CD4-positive, alpha-beta T cell treated with Interleukin-15 for 1 hour (primary cell): Measurements from ENCODE around the gene TAC3.
"Not testable (repeated sequence)": the region's sequence is repeated elsewhere in the genome, so short reads cannot be mapped to it uniquely, and the experiment has no call there.

ENCODE experiments used
- DNase-seq: peaks from one replicate; pipeline ENCODE4 v3.0.0-alpha.2; 2020

Gene TAC3

DNA sequence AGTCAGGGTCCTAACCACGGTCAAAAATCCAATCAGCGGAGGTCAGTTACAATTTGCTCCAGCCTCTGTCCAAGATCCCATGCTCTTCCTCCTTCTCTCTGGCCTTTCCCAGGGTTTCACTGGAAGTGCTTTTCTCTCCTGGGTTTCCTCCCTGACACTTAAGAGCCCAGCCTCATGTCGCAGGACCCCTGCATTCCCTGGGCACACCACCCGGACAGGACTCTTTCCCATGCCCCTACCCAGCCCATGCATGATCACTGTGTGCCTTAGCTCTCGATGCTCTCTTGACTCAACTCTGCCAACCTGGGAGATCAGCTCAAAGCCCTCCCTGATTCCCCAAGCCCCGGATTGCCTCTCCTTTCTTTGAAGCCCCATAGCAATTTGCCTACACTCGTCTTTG, 15.5 kb upstream of the TAC3 start:
- no peak for DNase-seq

DNA sequence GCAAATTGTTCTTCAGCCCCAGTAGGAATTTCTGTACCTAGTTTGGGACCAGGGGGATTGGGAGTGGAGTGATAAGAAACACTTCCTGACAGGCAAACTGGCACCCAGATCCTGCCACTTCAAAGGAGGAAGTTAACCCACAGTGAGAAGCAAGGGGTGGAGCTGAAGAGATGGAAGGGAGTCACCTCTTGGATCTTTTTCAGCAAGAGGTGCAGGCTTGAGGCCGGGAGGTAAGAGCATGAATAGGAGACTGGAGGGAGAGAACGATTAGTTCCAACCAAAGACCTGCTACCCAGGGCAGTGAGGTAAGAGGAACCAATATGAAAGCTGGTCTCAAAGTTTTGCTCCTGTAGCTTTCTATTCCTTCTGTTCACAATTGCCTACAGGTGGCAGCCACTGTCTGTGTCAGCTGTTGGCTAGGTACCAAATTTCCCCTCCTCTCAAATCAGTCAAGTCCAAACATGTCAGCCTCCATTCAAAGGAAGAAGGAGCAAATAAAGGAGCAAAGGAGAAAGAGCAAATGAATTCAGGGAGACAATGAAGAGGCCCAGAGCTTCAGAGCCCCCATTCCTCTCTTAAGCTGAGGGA, 14.9 kb upstream of the TAC3 start:
- no peak for DNase-seq

DNA sequence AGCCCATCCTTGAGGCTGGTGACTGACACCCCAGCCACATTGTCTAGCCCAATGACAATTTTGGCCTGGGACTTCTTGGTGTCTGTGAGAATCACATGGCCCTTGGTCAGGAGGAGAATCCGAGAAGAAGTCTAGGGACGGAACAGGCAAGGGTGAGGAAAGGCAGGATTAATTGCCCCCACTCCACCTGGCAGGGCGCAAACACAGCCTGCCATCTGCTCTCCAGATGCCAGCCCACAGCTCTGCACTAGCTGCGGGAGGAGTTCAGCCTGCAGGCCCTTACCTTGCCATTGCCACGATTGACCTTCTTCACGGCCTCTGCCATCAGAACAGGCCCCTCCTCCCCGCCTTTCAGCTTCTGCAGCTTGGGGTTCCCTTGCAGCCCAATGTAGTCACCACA, 13.1 kb upstream of the TAC3 start:
- DNase-seq: no peak

DNA sequence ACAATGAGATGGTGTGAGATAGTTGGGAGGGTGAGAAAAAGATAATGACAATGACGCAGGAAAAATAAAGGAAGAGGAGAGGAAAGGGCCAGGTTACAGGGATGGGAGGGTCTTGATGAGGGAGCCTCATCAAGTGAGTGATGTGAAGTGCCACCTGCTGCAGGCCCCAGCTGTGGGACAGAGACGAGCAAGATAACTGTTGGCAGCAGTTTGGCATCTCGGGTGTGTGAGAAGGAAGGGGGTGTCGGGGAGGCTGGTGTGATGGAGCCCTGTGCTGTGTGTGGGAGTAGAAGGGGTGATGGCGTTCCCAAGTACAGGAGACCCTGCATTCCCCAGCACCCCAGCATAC, 11.4 kb upstream of the TAC3 start:
- no peak for DNase-seq

DNA sequence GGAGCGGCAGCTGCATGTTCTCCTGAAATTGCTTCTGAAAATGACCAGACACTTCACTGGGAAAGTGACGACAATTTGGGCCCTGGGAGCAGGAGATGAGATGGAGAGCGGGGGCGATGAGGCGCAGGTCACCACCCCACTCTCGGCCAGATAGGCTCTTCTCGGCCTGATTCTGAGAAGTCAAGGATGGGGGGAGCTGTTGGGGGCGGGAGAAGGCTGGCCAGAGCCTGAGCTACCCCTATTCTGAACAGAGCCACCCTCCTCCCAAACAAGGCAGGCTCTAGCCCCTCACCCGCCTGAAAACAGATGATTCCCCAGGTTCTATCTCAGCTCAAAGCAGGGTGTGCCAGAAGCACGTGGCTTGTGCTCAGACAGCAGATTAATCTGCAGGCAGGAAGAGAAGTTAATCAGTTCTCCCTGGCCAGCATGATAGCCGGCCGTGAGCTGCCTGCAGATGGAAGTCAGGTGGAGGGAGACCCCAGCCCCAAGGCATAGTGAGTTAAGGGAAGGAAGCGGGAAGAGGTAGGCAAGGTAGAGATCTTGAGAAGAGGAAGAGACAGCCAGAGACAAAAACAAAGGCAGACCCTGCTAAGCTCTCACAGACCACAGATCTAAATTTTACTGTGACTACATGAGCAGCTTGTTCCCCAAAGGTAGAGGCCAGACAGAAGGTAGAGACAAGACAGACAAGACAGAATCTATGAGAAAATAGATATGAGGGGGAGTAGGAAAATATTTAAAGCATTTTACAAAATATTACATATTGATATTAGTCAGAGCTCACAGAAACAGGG, 10.9 kb upstream of the TAC3 start:
- DNase-seq: no peak

DNA sequence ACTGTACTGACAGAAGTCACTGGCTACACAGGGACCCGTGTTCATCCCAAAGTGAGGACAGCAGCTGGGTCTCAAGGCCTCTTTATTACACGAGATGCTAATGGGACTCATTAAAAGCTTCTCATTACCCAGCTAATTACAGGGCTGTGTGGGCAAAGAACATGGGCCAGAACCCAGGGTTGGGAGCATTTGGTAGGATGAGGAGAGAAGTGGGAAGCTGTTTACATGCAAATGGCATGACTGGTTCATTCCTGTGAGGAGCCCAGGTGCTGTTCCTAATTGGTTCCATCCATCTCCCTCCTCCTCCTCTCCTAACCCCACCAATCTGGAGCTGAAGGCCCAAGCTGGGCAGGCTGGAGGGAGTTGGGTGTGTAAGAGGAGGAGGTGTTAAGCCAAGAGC, 8.9 kb upstream of the TAC3 start:
- DNase-seq: no peak

DNA sequence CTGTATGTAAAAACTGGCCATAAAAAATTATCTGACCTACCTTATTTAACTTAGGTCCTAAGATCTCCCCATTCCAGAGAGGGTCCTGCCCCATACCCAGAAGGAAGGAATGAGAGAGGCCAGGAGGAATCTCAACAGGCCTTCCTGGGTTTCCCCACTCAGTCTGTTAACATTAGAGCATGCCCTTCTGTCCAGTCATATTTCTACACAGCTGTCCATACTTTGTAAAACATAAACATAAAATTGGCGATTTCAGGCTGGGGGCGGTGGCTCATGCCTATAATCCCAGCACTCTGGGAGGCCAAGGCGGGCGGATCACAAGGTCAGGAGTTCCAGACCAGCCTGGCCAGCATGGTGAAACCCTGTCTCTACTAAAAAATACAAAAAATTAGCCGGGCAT, 6.0 kb upstream of the TAC3 start:
- not testable (repeated sequence) for DNase-seq

DNA sequence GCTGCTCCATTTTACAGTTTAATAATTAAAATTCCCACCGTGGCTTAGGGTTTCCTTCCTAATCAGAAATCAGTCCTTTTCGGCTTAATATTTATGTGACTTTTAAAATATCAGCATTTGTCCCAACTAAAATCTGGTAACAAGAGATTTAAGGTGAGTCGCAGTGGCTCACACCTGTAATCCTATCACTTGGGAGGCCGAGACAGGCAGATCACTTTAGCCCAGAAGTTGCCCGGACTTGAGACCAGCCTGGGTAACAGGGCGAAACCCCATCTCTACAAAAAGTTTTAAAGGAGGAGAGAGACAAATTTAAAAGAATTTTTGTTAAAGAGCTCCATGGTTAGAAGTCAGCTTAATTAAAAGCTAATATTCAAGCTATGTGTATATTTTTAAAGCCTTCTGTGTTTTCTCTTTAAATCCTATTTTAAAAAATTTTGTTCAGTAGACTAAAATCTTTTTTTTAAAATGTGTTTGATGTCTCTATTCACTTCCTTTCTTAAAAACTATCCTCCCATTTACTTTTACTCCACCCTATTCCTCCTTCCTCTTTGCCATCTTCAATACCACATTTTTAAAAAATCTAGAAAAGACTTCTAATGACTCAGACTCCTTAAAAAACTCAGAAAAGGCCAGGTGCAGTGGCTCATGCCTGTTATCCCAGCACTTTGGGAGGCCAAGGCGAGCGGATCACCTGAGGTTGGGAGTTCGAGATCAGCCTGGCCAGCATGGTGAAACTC, 3.8 kb upstream of the TAC3 start:
- DNase-seq: no peak

DNA sequence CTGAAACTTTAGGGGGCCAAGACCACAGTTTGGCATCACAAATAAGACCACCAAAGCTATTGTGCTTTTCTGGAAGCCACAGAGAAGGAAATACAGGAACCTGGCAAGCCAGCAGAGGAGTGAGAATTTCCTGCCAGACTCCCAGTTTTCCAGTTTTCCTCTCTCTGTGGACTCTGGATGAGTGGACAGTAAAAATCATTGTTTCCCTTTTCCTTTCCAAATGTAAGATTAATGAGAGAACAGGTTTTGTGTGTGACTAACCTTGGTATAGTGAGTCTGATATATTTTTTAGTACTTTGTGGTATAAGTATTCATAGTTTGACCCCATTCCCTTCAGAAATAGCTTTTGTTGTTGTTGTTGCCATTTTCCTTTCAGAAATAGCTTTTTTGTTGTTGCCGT, 2.6 kb upstream of the TAC3 start:
- DNase-seq: no peak

DNA sequence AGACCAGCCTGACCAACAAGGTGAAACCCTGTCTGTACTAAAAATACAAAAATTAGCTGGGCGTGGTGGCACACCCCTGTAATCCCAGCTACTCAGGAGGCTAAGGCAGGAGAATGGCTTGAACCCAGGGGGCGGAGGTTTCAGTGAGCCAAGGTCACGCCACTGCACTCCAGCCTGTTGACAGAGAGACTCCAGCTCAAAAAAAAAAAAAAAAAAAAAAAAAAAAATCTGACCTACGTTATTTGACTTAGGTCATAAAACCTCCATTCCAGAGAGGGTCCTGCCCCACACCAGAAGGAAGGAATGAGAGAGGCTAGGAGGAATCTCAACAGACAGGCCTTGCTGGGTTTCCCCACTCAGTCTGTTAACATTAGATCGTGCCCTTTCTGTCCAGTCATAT, 2.0 kb upstream of the TAC3 start:
- not testable (repeated sequence) for DNase-seq

DNA sequence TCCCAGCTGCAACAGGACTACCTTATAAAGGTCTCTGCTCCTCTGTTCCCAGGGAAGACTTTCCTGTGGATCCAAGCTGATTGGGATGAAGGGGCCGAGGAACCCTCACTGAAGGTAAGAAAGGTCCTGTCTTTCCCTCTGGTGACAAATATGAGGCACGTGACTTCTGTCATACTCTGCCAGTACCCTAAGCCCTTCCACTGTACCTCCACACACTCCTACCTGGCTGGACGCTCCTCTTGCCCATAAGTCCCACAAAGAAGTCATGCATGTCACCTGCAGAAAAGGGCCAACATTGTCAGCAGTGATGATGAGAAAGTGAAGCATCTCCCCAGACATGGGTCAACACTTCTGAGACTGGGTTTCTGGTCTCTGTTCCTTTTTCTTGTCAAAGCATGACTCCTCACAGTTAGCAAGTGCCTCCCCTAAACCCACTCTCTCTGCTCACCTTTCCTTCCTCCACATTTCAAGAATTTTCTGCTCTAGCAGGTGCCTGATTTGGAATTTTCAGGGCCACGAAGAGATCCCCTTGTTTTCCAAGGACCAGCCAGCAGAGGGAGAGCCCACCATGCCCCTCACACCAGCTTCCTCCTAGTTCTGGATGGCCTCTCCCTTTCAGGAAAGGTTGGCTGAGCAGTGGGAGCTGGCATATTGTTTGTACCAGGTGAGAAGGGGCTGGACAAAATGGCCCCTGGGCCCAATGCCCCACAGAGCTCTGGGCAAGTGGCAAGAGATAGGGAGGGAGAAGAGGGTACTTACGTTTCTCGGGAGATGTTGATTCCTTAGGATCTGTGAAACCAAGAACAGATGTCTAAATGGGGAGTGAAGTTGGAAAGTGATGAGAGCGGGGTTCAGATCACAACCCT, 3.5 kb downstream of the TAC3 start:
- no peak for DNase-seq

DNA sequence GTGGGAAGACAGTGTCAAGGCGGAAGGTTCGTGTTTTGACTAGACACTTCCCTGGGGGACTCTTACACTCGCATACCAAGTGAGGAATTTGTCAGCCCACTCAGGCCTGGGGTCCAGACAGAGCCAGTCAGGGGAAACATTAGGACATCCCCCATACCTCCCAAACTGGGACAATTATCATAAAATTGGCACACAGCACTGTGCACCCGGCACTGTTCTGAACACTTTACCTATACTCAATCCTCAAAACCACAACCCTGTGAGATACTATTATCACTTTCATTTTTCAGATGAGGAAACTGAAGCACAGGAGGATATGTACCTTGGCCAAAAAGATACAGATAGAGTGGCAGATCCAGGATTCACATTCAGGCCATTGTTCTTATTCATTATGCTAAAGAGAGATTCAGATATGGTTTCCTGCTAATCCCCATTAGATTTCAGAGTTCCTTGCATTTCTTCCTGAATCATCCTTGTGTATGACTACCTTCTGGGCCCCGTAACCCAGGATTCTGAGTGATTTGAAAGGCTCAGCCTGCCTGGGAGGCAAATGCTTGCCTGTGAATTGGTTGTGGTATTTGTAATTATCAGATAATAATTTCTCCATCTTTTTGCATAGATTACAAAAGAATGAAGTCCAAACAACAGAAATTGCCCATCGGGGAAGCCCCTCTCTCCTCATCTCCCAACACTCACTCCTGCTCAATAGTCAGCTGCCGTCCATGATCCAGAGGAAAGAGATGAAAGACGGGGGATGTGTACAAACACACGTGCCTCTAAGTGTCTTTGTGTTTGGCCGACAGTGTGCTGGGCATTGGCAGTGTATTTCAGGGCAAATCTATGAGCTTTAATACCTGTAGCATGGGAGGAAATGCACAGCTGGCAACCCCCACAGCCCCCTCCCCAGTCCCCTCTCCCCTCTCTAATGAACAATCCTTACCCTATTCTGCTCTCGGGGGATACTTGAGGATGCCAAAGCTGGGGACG, 4.6 kb downstream of the TAC3 start:
- DNase-seq: no peak

DNA sequence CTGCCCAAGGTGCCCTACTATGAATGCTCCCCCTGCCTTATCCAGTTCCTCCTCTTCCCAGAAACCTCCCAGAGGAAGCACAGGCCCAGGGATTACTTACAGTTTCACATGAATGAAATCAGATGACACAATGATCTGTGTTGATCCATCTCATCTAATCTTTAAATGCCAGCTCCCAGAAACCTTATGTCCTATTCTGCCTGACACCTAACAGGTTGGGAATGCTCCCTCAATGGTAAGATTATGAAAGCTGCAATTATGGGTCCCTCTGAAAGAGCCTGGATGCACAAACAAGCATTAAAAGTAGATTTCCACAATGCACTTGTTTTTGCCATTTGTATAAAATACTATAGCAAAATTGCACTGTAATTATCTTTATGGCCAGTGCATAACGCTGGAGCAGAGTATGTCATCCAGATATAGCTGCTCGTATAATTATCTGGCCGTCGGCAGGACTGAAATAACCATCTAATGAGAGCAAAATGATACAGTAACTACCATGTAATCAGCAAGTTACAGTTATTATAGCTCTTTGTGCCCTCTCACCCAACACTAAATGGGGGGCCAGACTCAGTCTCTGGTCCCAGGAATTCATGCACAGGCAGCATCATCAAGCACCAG, 5.6 kb downstream of the TAC3 start:
- DNase-seq: no peak

DNA sequence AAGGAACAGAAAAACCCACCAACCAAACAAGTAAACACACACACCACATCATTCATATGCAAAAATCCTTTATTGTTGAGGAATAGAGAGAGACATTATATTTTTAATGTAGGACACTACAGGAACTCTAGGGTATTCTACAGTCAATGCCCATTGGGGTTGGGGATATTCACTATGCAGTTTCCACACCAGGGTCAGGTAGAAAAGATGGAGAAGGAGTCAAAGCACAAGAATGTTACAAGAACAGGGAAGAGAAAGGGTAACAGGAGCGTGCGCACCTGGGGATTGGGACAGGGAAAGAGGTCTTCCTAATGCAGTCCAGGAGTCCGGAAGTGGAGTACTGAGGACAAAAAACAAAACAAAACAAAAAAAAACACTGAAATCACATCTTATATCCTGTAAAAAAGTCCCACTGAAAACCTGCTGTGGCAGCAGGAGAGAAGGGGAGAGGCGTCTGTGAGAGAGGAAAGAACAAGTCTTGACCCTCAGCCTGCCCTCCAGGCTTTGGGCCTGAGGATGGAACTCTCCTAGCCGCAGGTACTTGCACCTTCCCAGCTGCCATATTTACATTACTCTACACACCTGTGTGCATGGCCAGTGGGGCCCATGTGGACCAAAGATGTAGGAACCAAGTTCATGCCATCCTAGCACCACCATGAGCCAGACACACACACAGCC, 6.2 kb downstream of the TAC3 start:
- DNase-seq: no peak

DNA sequence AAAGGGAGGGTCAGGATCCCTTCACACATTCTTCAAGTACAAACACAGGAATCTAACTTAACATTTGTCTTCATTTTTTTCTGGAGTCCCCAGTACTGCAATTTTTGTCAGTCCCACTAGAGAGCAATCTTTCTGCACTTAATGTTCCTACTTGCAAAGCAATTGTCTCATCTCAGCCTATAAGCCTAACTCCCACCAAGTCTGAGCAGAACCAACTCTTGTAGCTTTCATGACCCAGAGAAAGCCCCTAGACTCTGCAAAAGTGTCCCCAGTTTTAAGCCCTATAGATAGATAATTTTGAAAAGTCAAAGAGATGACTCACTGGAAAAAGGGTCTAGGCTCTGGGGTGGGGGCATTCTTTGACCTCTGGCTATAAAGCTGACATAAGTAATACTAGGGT, 8.2 kb downstream of the TAC3 start:
- no peak for DNase-seq

DNA sequence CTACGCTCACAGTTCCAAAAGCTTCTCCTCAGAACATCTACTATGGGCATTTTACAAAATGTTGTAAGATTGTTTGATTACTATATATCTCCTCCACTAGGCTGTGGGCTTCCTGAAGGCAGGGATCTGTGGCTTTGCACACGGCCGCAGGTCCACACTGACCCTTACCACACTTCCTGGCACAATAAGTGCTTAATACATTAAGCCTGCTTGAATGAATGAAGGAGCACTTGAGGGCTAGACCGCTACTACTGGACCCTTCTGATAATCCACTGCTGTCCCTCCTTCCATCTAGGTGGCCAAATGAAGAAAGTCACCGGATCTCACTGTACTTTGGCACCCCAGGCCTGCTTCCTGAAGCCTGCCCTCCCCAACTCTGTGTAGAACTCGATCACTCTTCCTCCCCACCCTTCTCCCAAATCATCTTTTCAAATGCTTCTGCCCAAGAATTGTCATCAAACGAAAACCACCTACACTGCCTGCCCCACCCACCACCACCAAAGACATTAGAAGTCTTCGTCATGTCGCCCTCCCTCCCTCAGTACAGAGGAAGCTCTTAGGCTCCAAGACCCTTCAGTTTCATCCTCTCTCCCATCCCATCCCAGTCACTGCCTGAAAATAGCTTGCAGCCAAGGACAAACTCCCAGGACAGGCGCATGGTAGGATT, 9.4 kb downstream of the TAC3 start:
- no peak for DNase-seq

DNA sequence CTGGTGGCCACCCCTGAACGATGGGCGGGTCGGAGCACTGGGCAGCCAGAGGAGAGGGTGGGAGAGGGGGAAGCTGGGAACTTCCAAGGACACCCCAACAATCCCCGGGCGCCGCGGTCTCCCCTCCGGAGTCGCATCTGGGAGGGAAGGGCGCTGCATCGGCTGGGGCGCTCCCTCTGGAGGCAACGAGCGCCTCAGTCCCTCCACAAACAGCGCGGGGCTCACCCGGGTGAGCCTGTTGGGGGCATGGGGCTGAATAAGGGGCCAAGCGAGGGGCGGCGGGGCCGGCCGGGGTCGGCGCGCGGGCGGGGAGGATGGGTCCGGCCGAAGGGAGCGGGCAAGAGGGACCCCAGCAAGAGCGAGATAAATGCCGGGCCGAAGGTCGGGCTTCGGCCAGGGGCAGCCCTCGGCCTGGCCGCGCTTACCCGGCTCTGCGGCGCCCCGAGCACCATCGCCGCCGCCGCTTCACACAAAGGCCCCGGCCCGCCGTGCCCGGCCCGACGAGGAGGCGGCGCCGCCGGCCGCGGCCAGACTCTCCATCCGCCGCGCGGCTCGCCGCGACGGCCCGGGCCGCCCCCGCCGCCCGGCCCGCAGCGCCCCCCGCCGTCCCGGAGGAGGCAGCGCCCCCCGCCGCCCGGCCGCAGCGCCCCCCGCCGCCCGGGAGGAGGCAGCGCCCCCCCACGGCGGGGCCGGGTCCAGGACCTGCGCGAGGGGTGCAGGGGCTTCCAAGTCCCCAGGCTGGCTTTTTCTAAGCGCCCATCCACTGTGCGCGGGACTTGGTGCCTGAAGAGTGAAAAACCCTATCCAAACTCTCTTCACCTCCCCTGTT, 10.1 kb downstream of the TAC3 start, which contains the start of gene ZBTB39:
Gene ZBTB39 (minus strand): TSS at position 567 of the 829 bp plus-strand sequence. CDS start 1,629 bp downstream, outside the sequence.
- peak; percentile 68 for DNase-seq

DNA sequence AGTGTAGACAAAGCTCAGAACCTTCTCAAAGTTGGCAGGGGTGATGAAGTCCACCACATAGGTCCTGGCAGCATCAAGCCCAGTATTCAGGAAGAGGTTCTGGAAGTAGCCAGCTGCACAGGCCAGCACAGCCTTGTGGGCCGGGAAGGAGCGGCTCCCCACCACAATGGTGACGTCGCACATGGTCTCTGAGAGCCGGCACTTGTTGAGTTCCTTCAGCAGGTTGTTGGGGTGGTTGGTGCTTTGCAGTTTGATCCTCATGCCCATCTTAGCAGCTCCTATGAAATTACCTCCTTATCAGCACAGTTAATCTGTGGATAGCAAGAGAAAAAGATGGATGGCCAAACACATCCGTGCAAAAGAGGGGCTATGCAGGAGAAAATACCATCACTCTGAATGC, 11.7 kb downstream of the TAC3 start:
- no peak for DNase-seq

DNA sequence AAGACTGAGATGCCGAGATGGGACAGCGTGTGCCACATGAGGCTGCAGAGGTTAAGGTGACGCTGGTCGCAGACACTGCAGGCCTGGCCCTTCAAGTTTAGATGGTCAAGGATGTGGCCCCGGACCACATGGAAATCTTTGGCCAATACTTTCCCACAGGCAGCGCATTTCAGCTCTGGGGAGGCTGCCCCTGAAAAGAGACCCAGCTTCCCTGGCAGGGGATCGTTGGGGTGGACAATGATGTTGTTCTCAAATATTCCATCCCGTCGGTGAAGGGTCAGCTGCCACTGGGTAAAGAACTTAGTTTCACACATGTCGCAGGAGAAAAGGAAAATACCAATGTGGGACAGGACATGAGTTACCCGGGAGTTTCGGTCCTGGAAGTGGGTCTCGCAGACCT, 12.9 kb downstream of the TAC3 start:
- DNase-seq: no peak
